H1 (cell line): ENCODE data around the gene GSAP. TPM values are rescaled to one million over a fixed set of nuclear protein-coding genes. Genes with fewer than 3 reads are reported as not detected.

Source experiments
- CTCF ChIA-PET: fragments of 300-600 bp; sonication (Branson Sonifier 250); formaldehyde crosslinking; loops from one replicate; lab custom pipeline; 2021; ENCODE audit not compliant: partially characterized antibody; lab: Charles Lee
- POLR2A ChIA-PET: fragments of 300-600 bp; sonication (Branson Sonifier 250); formaldehyde crosslinking; loops from one replicate; lab custom pipeline; 2021; ENCODE audit warnings: inconsistent platforms; ENCODE audit not compliant: partially characterized antibody; lab: Charles Lee
- DNase-seq, 2 experiments: peaks; one replicate each; pipeline versions ENCODE4 v3.0.0 to v3.0.0-alpha.2; 2010 to 2022; ENCODE audit warnings: low spot score in 2 of 2, low read depth in 1 of 2, mixed read lengths in 1 of 2
- FAIRE-seq: peaks from 2 replicates; lab custom pipeline; 2011; peaks lifted over from hg19 to GRCh38; lab: Jason Lieb, UNC
- H2AFZ ChIP-seq: 2 replicates; pipeline ENCODE4 v1.8.1; 2012; ENCODE audit warnings: low read length, inconsistent platforms
- H2AK5ac ChIP-seq: 2 replicates; pipeline ENCODE4 v1.6.1; 2013; ENCODE audit warnings: low read depth, low read length
- H2BK120ac ChIP-seq: replicated peaks from 2 replicates; pipeline ENCODE3; 2013; ENCODE audit warnings: low read depth, low read length, inconsistent platforms
- H2BK12ac ChIP-seq: 2 replicates; pipeline ENCODE4 v1.6.1; 2013; ENCODE audit warnings: low read depth, low read length
- H2BK15ac ChIP-seq: 2 replicates; pipeline ENCODE4 v1.6.1; 2013; ENCODE audit warnings: low read length
- H2BK20ac ChIP-seq: 2 replicates; pipeline ENCODE4 v1.6.1; 2013; ENCODE audit warnings: low read length
- H2BK5ac ChIP-seq: 2 replicates; pipeline ENCODE4 v1.6.1; 2013; ENCODE audit warnings: low read depth, low read length
- H3K14ac ChIP-seq: 2 replicates; pipeline ENCODE4 v1.6.1; 2013; ENCODE audit warnings: inconsistent platforms; ENCODE audit not compliant: insufficient read length
- H3K18ac ChIP-seq: 2 replicates; pipeline ENCODE4 v1.6.1; 2013; ENCODE audit warnings: low read length; ENCODE audit errors: extremely low read depth
- H3K23ac ChIP-seq: 2 replicates; pipeline ENCODE4 v1.6.1; 2013; ENCODE audit warnings: inconsistent platforms; ENCODE audit not compliant: insufficient read length
- H3K23me2 ChIP-seq: 2 replicates; pipeline ENCODE4 v1.6.1; 2013; ENCODE audit warnings: low read depth, low read length
- H3K27ac ChIP-seq: 2 replicates; pipeline ENCODE4 v1.6.1; 2011; ENCODE audit warnings: low read depth, low read length, inconsistent platforms
- H3K27me3 ChIP-seq, 4 experiments: replicated peaks in 1 of 4; 1 replicate in 1 of 4; 2 replicates in 3 of 4; pipeline versions ENCODE4 v1.6.1 to v1.8.1; 2011 to 2013; ENCODE audit warnings: low read length in 3 of 4, mild to moderate bottlenecking in 3 of 4, inconsistent platforms in 2 of 4, mixed read lengths in 2 of 4, moderate library complexity in 1 of 4; ENCODE audit not compliant: control insufficient read depth in 3 of 4, insufficient read depth in 3 of 4; ENCODE audit errors: extremely low read depth in 1 of 4
- H3K36me3 ChIP-seq, 4 experiments: 2 replicates each; pipeline versions ENCODE4 v1.6.1 to v1.8.1; 2011 to 2013; ENCODE audit warnings: mild to moderate bottlenecking in 4 of 4, low read length in 3 of 4, moderate library complexity in 2 of 4, control low read depth in 1 of 4, inconsistent platforms in 1 of 4; ENCODE audit not compliant: insufficient read depth in 4 of 4, control insufficient read depth in 2 of 4
- H3K4ac ChIP-seq: replicated peaks from 2 replicates; pipeline ENCODE3; 2013; ENCODE audit warnings: low read length, low read depth, mixed read lengths, inconsistent platforms; ENCODE audit not compliant: insufficient read length
- H3K4me1 ChIP-seq, 4 experiments: replicated peaks in 1 of 4; 1 replicate in 1 of 4; 2 replicates in 3 of 4; pipeline versions ENCODE4 v1.6.1 to v1.8.1; 2011 to 2013; ENCODE audit warnings: low read length in 3 of 4, inconsistent platforms in 2 of 4, mixed read lengths in 1 of 4; ENCODE audit not compliant: insufficient read depth in 4 of 4, control insufficient read depth in 3 of 4
- H3K4me2 ChIP-seq, 2 experiments: 2 replicates each; pipeline versions ENCODE4 v1.6.1 to v1.8.1; 2011 to 2013; ENCODE audit warnings: low read depth in 2 of 2, low read length in 2 of 2, control low read depth in 1 of 2, inconsistent platforms in 1 of 2, mild to moderate bottlenecking in 1 of 2; ENCODE audit not compliant: insufficient read depth in 1 of 2
- H3K4me3 ChIP-seq, 4 experiments: fragments of 200-600, 300-600 bp in 1 of 4; sonication (generic), shearing (Covaris generic), sonication (Bioruptor Twin) in 1 of 4; 2 replicates each; pipeline versions ENCODE4 v1.5.1 to v1.8.1; 2011 to 2016; ENCODE audit warnings: low read length in 4 of 4, low read depth in 3 of 4, control low read depth in 2 of 4, inconsistent platforms in 2 of 4, mild to moderate bottlenecking in 2 of 4, mixed read lengths in 1 of 4, moderate library complexity in 1 of 4; ENCODE audit not compliant: insufficient read depth in 2 of 4; ENCODE audit errors: extremely low read depth in 1 of 4
- H3K56ac ChIP-seq: replicated peaks from 2 replicates; pipeline ENCODE3; 2013; ENCODE audit warnings: low read depth, mild to moderate bottlenecking, mixed read lengths, low read length, inconsistent platforms; ENCODE audit not compliant: insufficient read length
- H3K79me1 ChIP-seq: 2 replicates; pipeline ENCODE4 v1.6.1; 2013; ENCODE audit warnings: low read depth, low read length, control low read depth
- H3K79me2 ChIP-seq, 2 experiments: 2 replicates each; pipeline versions ENCODE4 v1.6.1 to v1.8.1; 2012 to 2013; ENCODE audit warnings: low read length in 2 of 2, mild to moderate bottlenecking in 2 of 2, inconsistent platforms in 1 of 2; ENCODE audit not compliant: insufficient read depth in 2 of 2, control insufficient read depth in 1 of 2
- H3K9ac ChIP-seq, 4 experiments: replicated peaks in 1 of 4; 1 replicate in 1 of 4; 2 replicates in 3 of 4; pipeline versions ENCODE4 v1.6.1 to v1.8.1; 2011 to 2013; ENCODE audit warnings: low read depth in 3 of 4, low read length in 3 of 4, control low read depth in 2 of 4, mild to moderate bottlenecking in 2 of 4, moderate library complexity in 2 of 4, inconsistent platforms in 1 of 4; ENCODE audit errors: extremely low read depth in 1 of 4
- H3K9me3 ChIP-seq, 2 experiments: 2 replicates each; pipeline versions ENCODE4 v1.6.1 to v1.8.1; 2012 to 2013; ENCODE audit warnings: mild to moderate bottlenecking in 2 of 2, moderate library complexity in 2 of 2, control low read depth in 1 of 2, inconsistent platforms in 1 of 2, low read depth in 1 of 2, low read length in 1 of 2, mixed read lengths in 1 of 2; ENCODE audit not compliant: insufficient read depth in 2 of 2
- H4K20me1 ChIP-seq, 2 experiments: replicated peaks in 1 of 2; 2 replicates each; pipeline versions ENCODE3 to v1.8.1; 2011 to 2013; ENCODE audit warnings: inconsistent platforms in 2 of 2, low read length in 2 of 2, mild to moderate bottlenecking in 1 of 2; ENCODE audit not compliant: insufficient read depth in 2 of 2, control insufficient read depth in 1 of 2
- H4K5ac ChIP-seq: 2 replicates; pipeline ENCODE4 v1.6.1; 2013; ENCODE audit warnings: low read length, low read depth, mixed read lengths, inconsistent platforms; ENCODE audit not compliant: insufficient read length
- H4K8ac ChIP-seq: 2 replicates; pipeline ENCODE4 v1.8.0; 2013; ENCODE audit warnings: mild to moderate bottlenecking, moderate library complexity, low read length, inconsistent platforms; ENCODE audit not compliant: insufficient read depth; ENCODE audit errors: extremely low read depth
- H4K91ac ChIP-seq: replicated peaks from 2 replicates; pipeline ENCODE3; 2013; ENCODE audit warnings: low read length, mixed read lengths, inconsistent platforms; ENCODE audit not compliant: insufficient read length
- BACH1 ChIP-seq: IDR thresholded peaks from 2 replicates; pipeline ENCODE4 v1.6.1; 2012; ENCODE audit warnings: low read length, improper control_type of control experiment
- CEBPB ChIP-seq: IDR thresholded peaks from 2 replicates; pipeline ENCODE4 v1.6.1; 2012; ENCODE audit warnings: low read depth, low read length
- GTF2F1 ChIP-seq: IDR thresholded peaks from 2 replicates; pipeline ENCODE4 v1.6.1; 2012; ENCODE audit warnings: low read depth, low read length, improper control_type of control experiment, borderline replicate concordance
- MAFK ChIP-seq: IDR thresholded peaks from 2 replicates; pipeline ENCODE4 v1.6.1; 2012; ENCODE audit warnings: low read depth, mild to moderate bottlenecking, improper control_type of control experiment, low read length
- NANOG ChIP-seq: IDR thresholded peaks from 2 replicates; pipeline ENCODE4 v1.6.1; 2011; ENCODE audit warnings: low read length, low read depth, mild to moderate bottlenecking, inconsistent platforms; ENCODE audit not compliant: insufficient read depth, poor library complexity, severe bottlenecking
- POLR2A ChIP-seq, 2 experiments: IDR thresholded peaks; 1 replicate in 1 of 2; 2 replicates in 1 of 2; pipeline ENCODE4 v1.6.1; 2011; ENCODE audit warnings: low read depth in 2 of 2, low read length in 2 of 2, mild to moderate bottlenecking in 2 of 2; ENCODE audit errors: control extremely low read depth in 1 of 2
- RXRA ChIP-seq: IDR thresholded peaks from 2 replicates; pipeline ENCODE4 v1.6.1; 2011; ENCODE audit warnings: low read depth, mild to moderate bottlenecking, low read length, moderate library complexity; ENCODE audit not compliant: insufficient read depth
- TAF1 ChIP-seq: IDR thresholded peaks from 2 replicates; pipeline ENCODE4 v1.6.1; 2011; ENCODE audit warnings: mild to moderate bottlenecking, low read depth, low read length
- TBP ChIP-seq: IDR thresholded peaks from 2 replicates; pipeline ENCODE4 v1.6.1; 2011; ENCODE audit warnings: low read depth, low read length, improper control_type of control experiment
- TEAD4 ChIP-seq: IDR thresholded peaks from 2 replicates; pipeline ENCODE4 v1.6.1; 2012; ENCODE audit warnings: low read depth, low read length, inconsistent platforms, mixed read lengths
- YY1 ChIP-seq: IDR thresholded peaks from 2 replicates; pipeline ENCODE4 v1.6.1; 2011; ENCODE audit warnings: low read depth, mild to moderate bottlenecking, low read length
- WGBS, 2 experiments: shearing (Covaris generic) in 1 of 2; methylation state at CpG; one replicate each; pipeline versions ENCODE4 v1.1.6 to v1.1.7; 2013 to 2015; ENCODE audit warnings: low lambda C conversion rate in 2 of 2, mixed read lengths in 2 of 2, inconsistent platforms in 1 of 2, low coverage in 1 of 2, missing lambda C conversion rate in 1 of 2; ENCODE audit not compliant: insufficient replicate concordance in 2 of 2, insufficient coverage in 1 of 2, insufficient read length in 1 of 2; ENCODE audit errors: extremely low coverage in 1 of 2, missing lambda C conversion rate in 1 of 2; 5-methylcytosine and 5-hydroxymethylcytosine counted together
- polyA plus RNA-seq, 7 experiments: library from polyadenylated mRNA; depleted of rRNA in 3 of 7; stranded (reverse) in 5 of 7; unstranded in 2 of 7; fragments of >200 nt in 5 of 7; fragments of 200-250 nt in 2 of 7; gene quantifications; 1 replicate in 5 of 7; 2 replicates in 1 of 7; 4 replicates in 1 of 7; pipeline versions ENCODE4 v1.2.1 to v1.2.3, GENCODE V29; 2011 to 2013; ENCODE audit warnings: missing spikeins in 2 of 7, mixed read lengths in 2 of 7
- total RNA-seq: library from RNA; stranded (reverse); fragmentation: NEBNext Ultra II Directional; extraction: Animal tissue kit (Norgen Biotek cat#: 25700); gene quantifications from 2 replicates; pipeline ENCODE4 v1.2.1, GENCODE V29; 2021
- TF ChIP-seq, protein P1 (sequence below): IDR thresholded peaks from 2 replicates; pipeline ENCODE4 v1.6.1; 2012; ENCODE audit warnings: low read length, inconsistent platforms

The GSAP gene
- total and polyA plus RNA-seq, 2 of the 8 experiments (the other 6 are each of a cell fraction or from before 2014, with no cell fraction given): 0.93 to 2.1 TPM

DNA sequence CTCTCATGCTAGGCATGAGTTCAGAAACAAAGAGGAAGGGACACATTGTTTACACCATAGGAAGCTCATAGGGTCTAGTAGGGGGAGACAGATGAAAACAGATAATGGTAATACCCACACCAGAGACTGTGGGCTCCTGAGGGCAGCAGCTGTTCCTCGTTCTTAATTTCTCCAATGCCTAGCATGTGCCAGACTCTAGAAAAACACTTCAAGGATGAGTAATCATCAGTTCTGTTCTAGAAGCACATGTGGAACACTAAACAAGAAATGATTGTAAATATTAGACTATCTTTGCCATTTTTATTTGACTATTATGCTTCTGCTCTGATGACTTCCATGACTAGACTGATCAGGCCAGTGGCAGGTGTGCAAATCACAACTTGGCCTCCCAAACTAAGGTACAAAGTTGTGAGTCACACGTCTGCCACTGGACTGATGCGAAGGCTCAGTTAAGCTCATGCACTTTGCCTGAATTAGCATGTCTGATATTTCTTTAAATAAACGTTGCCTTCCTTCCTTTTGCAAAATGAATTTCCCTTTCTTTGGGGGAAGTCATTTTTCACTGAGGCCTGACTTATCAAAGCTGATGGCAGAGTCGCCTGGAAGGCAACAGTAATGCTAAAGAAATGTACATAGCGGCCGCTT is 127.4 kb downstream of the GSAP start:
- no peak for DNase-seq
- FAIRE-seq: no peak
- no peak overlapping the region for H2BK5ac ChIP-seq
- no peaks in the 10 kb centered on the region for H3K4me1 ChIP-seq
- no peak overlapping the region for H2AK5ac ChIP-seq
- WGBS, 2 experiments: 71% methylated on average over 7 of the region's 7 CpGs; no CpG with 5 or more reads in 1 of the 2 experiments
- no peaks in the 10 kb centered on the region for H4K20me1 ChIP-seq
- H3K36me3 ChIP-seq: no peaks in the 10 kb centered on the region
- no peak overlapping the region for H3K4ac ChIP-seq
- ChIA-PET CTCF (interaction anchor here (1.0 kb wide), 1 partner anchor 43 kb away, joined by 3 read pairs; no protein-coding TSS in a partner anchor), POLR2A (no interaction called here)
- H2BK15ac ChIP-seq: no peak overlapping the region
- no peak overlapping the region for H3K4me2 ChIP-seq
- no peak overlapping the region for H2BK120ac ChIP-seq
- no peaks in the 10 kb centered on the region for H3K79me2 ChIP-seq
- no peak overlapping the region for H3K56ac ChIP-seq
- H3K4me3 ChIP-seq: no peak overlapping the region
- no peak overlapping the region for H3K18ac ChIP-seq
- H3K14ac ChIP-seq: no peak overlapping the region
- H2AFZ ChIP-seq: no peak overlapping the region
- H3K27me3 ChIP-seq: no peaks in the 10 kb centered on the region
- no peak overlapping the region for H2BK12ac ChIP-seq
- H3K9ac ChIP-seq: no peak overlapping the region
- H3K79me1 ChIP-seq: no peaks in the 10 kb centered on the region
- no peak overlapping the region for H4K91ac ChIP-seq
- H3K23me2 ChIP-seq: no peaks in the 10 kb centered on the region
- H3K9me3 ChIP-seq: no peaks in the 10 kb centered on the region
- no peak overlapping the region for H4K8ac ChIP-seq
- H4K5ac ChIP-seq: no peak overlapping the region
- H2BK20ac ChIP-seq: no peak overlapping the region
- no peak overlapping the region for H3K23ac ChIP-seq
- no peak overlapping the region for H3K27ac ChIP-seq
- TF ChIP-seq GTF2F1 (no peak), TEAD4 (no peak), TBP (no peak), BACH1 (no peak), TAF1 (no peak), YY1 (no peak), CEBPB (no peak), POLR2A (IDR thresholded peaks at IDR 0.05; ENCODE audit: control extremely low read depth in 1 of 2, low read depth in 2 of 2, low read length in 2 of 2) (no peak), MAFK (no peak), RXRA (no peak), NANOG (no peak)
- TF ChIP-seq, protein P1, sequence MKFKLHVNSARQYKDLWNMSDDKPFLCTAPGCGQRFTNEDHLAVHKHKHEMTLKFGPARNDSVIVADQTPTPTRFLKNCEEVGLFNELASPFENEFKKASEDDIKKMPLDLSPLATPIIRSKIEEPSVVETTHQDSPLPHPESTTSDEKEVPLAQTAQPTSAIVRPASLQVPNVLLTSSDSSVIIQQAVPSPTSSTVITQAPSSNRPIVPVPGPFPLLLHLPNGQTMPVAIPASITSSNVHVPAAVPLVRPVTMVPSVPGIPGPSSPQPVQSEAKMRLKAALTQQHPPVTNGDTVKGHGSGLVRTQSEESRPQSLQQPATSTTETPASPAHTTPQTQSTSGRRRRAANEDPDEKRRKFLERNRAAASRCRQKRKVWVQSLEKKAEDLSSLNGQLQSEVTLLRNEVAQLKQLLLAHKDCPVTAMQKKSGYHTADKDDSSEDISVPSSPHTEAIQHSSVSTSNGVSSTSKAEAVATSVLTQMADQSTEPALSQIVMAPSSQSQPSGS: no peak
